ENCODE measurements around the gene CACNA1B.
"Not testable (repeated sequence)": the region's sequence is repeated elsewhere in the genome, so short reads cannot be mapped to it uniquely, and the experiment has no call there.

Gene CACNA1B

GRCh38 chr9:137890768-137891587, 13.4 kb downstream of the CACNA1B start:
- DNase-seq, result not testable (repeated sequence)

- DNase-seq, result no peak
These were observed 14.2 kb downstream of the CACNA1B start for GRCh38 chr9:137891588-137892423.

- DNase-seq, result no peak
These were observed 15.0 kb downstream of the CACNA1B start for GRCh38 chr9:137892424-137893191.

GRCh38 chr9:137893670-137894069, 16.1 kb downstream of the CACNA1B start:
- DNase-seq, result no peak

GRCh38 chr9:137899551-137900360, 22.2 kb downstream of the CACNA1B start:
- no peak for DNase-seq

GRCh38 chr9:137900584-137901310, 23.2 kb downstream of the CACNA1B start:
- no peak for DNase-seq

GRCh38 chr9:137902646-137903045, 25.1 kb downstream of the CACNA1B start:
- no peak for DNase-seq

- no peak for DNase-seq
These were observed 28.2 kb downstream of the CACNA1B start for GRCh38 chr9:137905740-137906139.

GRCh38 chr9:137907776-137908175, 30.2 kb downstream of the CACNA1B start:
- DNase-seq, result no peak

GRCh38 chr9:137912671-137913070, 35.1 kb downstream of the CACNA1B start:
- no peak for DNase-seq

- DNase-seq, result no peak
These were observed 35.5 kb downstream of the CACNA1B start for GRCh38 chr9:137913132-137913531.

GRCh38 chr9:137913771-137914767, 36.5 kb downstream of the CACNA1B start:
- no peak for DNase-seq

GRCh38 chr9:137916540-137916939, 39.0 kb downstream of the CACNA1B start:
- DNase-seq, result no peak

- no peak for DNase-seq
These were observed 39.5 kb downstream of the CACNA1B start for GRCh38 chr9:137917116-137917515.

GRCh38 chr9:137917795-137918194, 40.2 kb downstream of the CACNA1B start:
- DNase-seq, result no peak

GRCh38 chr9:137918331-137919094, 40.9 kb downstream of the CACNA1B start:
- no peak for DNase-seq

GRCh38 chr9:137919095-137919465, 41.5 kb downstream of the CACNA1B start:
- no peak for DNase-seq

GRCh38 chr9:137919649-137920141, 42.1 kb downstream of the CACNA1B start:
- DNase-seq, result no peak

- DNase-seq, result no peak
These were observed 43.2 kb downstream of the CACNA1B start for GRCh38 chr9:137920753-137921152.
